Endothelial cell of umbilical vein (primary cell): ENCODE measurements around the gene SHISA8. TPM values are rescaled to one million over a fixed set of nuclear protein-coding genes. Genes with fewer than 3 reads are reported as not detected.

Experiments used
- BruUV-seq: library from RNA; stranded (reverse); fragments of 400-500 nt; replicated peaks from 2 replicates; lab custom pipeline; 2021; lab: Mats Ljungman, UMichigan
- CTCF ChIA-PET: fragments of 300-600, 350-600 bp; sonication (Branson Sonifier 250); formaldehyde crosslinking; loops from one replicate; lab custom pipeline; 2021; ENCODE audit warnings: antibody characterized with exemption, inconsistent platforms; lab: Charles Lee
- POLR2A ChIA-PET: fragments of 300-600, 350-600 bp; sonication (Branson Sonifier 250); formaldehyde crosslinking; loops from one replicate; lab custom pipeline; 2021; ENCODE audit warnings: antibody characterized with exemption, inconsistent platforms; lab: Charles Lee
- DNase-seq: peaks from one replicate; pipeline ENCODE4 v3.0.0-alpha.2; 2011; ENCODE audit warnings: low read depth, low spot score
- FAIRE-seq: peaks from 2 replicates; lab custom pipeline; 2011; peaks lifted over from hg19 to GRCh38; lab: Jason Lieb, UNC
- H2AFZ ChIP-seq: 2 replicates; pipeline ENCODE4 v1.6.0; 2012; ENCODE audit warnings: low read depth, low read length, control low read depth, inconsistent platforms
- H3K27ac ChIP-seq: 2 replicates; pipeline ENCODE4 v1.5.1; 2011; ENCODE audit warnings: low read depth, mild to moderate bottlenecking, control low read depth, low read length, moderate library complexity; ENCODE audit not compliant: insufficient read depth
- H3K27me3 ChIP-seq, 2 experiments: 2 replicates each; pipeline versions ENCODE4 v1.6.0 to v1.6.1; 2011; ENCODE audit warnings: low read length in 2 of 2, mixed read lengths in 1 of 2; ENCODE audit not compliant: control insufficient read depth in 2 of 2, insufficient read depth in 2 of 2
- H3K36me3 ChIP-seq, 2 experiments: 2 replicates in 1 of 2; 3 replicates in 1 of 2; pipeline ENCODE4 v1.5.1; 2011; ENCODE audit warnings: low read length in 2 of 2, mild to moderate bottlenecking in 1 of 2, moderate library complexity in 1 of 2; ENCODE audit not compliant: control insufficient read depth in 2 of 2, insufficient read depth in 2 of 2; ENCODE audit errors: extremely low read depth in 1 of 2
- H3K4me1 ChIP-seq: 3 replicates; pipeline ENCODE4 v1.5.1; 2011; ENCODE audit warnings: mild to moderate bottlenecking, low read length; ENCODE audit not compliant: control insufficient read depth, insufficient read depth; ENCODE audit errors: extremely low read depth
- H3K4me2 ChIP-seq: 2 replicates; pipeline ENCODE4 v1.6.1; 2011; ENCODE audit warnings: low read length, control low read depth, mixed read lengths; ENCODE audit not compliant: insufficient read depth
- H3K4me3 ChIP-seq, 3 experiments: fragments of 200-600 bp in 1 of 3; sonication (generic), shearing (Covaris generic) in 1 of 3; replicated peaks in 1 of 3; 2 replicates each; pipeline ENCODE4 v1.5.1; 2011 to 2016; ENCODE audit warnings: control low read depth in 3 of 3, low read length in 3 of 3, mild to moderate bottlenecking in 2 of 3, inconsistent platforms in 1 of 3, low read depth in 1 of 3, moderate library complexity in 1 of 3; ENCODE audit not compliant: insufficient read depth in 1 of 3
- H3K79me2 ChIP-seq: 2 replicates; pipeline ENCODE4 v1.6.0; 2012; ENCODE audit warnings: low read length, inconsistent platforms; ENCODE audit not compliant: control insufficient read depth, insufficient read depth
- H3K9ac ChIP-seq: replicated peaks from 2 replicates; pipeline ENCODE3; 2011; ENCODE audit warnings: low read length, control low read depth; ENCODE audit not compliant: insufficient read depth; ENCODE audit errors: extremely low read depth
- H3K9me1 ChIP-seq: replicated peaks from 3 replicates; pipeline ENCODE4 v1.6.0; 2011; ENCODE audit warnings: mild to moderate bottlenecking, low read length; ENCODE audit not compliant: control insufficient read depth, insufficient read depth; ENCODE audit errors: extremely low read depth
- H3K9me3 ChIP-seq: replicated peaks from 2 replicates; pipeline ENCODE4 v1.5.1; 2012; ENCODE audit warnings: low read length, inconsistent platforms; ENCODE audit not compliant: control insufficient read depth, insufficient read depth
- H4K20me1 ChIP-seq: replicated peaks from 2 replicates; pipeline ENCODE3; 2011; ENCODE audit warnings: mild to moderate bottlenecking, low read length; ENCODE audit not compliant: control insufficient read depth, insufficient read depth; ENCODE audit errors: extremely low read depth
- EZH2 ChIP-seq: IDR thresholded peaks from 2 replicates; pipeline ENCODE4 v1.6.1; 2012; ENCODE audit warnings: borderline replicate concordance, low read depth, mild to moderate bottlenecking, moderate library complexity, low read length, inconsistent platforms; ENCODE audit not compliant: severe bottlenecking
- JUN ChIP-seq: IDR thresholded peaks from 2 replicates; pipeline ENCODE4 v1.6.1; 2011; ENCODE audit warnings: borderline replicate concordance, low read depth; ENCODE audit not compliant: insufficient read length, insufficient read depth
- POLR2A ChIP-seq: IDR thresholded peaks from 2 replicates; pipeline ENCODE4 v1.6.1; 2012; ENCODE audit warnings: low read depth, mild to moderate bottlenecking, control low read depth, low read length
- dilution Hi-C: fragments of 300-500 bp; cut with MboI; formaldehyde crosslinking; loops from one replicate; pipeline ENCODE4 v1.15.0; 2019; ENCODE audit warnings: low sequenced_read_pairs; ENCODE audit not compliant: extremely low pct_ligation_motif_present
- intact Hi-C: fragments of 100-400 bp; cut with micrococcal nuclease; formaldehyde crosslinking; loops from one replicate; pipeline ENCODE4 v1.10.0; 2022
- polyA plus RNA-seq, 4 experiments: library from polyadenylated mRNA; depleted of rRNA in 3 of 4; stranded (reverse) in 3 of 4; unstranded in 1 of 4; fragments of >200 nt; gene quantifications; 2 replicates each; pipeline versions ENCODE4 v1.2.1 to v1.2.3, GENCODE V29; 2011 to 2012; ENCODE audit warnings: missing spikeins in 1 of 4
- total RNA-seq: library from RNA; stranded (reverse); gene quantifications from 2 replicates; pipeline ENCODE4 v1.2.3, GENCODE V29; 2021
- TF ChIP-seq, protein P1 (sequence below), 2 donors: IDR thresholded peaks; 1 replicate in 1 of 2; 2 replicates in 1 of 2; pipeline ENCODE4 v1.5.1; 2011; ENCODE audit warnings: low read length in 2 of 2, mild to moderate bottlenecking in 2 of 2, moderate library complexity in 2 of 2, control low read depth in 1 of 2, inconsistent platforms in 1 of 2, low read depth in 1 of 2; ENCODE audit not compliant: insufficient read depth in 1 of 2; ENCODE audit errors: extremely low read depth in 1 of 2
- TF ChIP-seq, protein P2 (sequence below): IDR thresholded peaks from 2 replicates; pipeline ENCODE4 v1.6.1; 2011; ENCODE audit not compliant: insufficient read depth, insufficient read length

SHISA8 gene
- total and polyA plus RNA-seq, 2 donors (not counting 3 experiments of a cell fraction or from before 2014, with no cell fraction given): not detected

GRCh38 chr22:41914611-41915034 lies 251 bp downstream of the SHISA8 start:
- H3K79me2 ChIP-seq: no peaks in the 10 kb centered on the region
- H4K20me1 ChIP-seq: no peaks in the 10 kb centered on the region
- no peak overlapping the region for H3K4me2 ChIP-seq
- BruUV-seq: no TSS peak
- POLR2A ChIA-PET: no interaction called here
- no peaks in the 10 kb centered on the region for H3K36me3 ChIP-seq
- dilution Hi-C loops: no loop called here
- no peak for DNase-seq
- peaks cover 53 to 70% of the 10 kb centered on the region in 2 experiments for H3K27me3 ChIP-seq
- no peak for FAIRE-seq
- no peaks in the 10 kb centered on the region for H3K9me1 ChIP-seq
- H3K9me3 ChIP-seq: no peaks in the 10 kb centered on the region
- no peak overlapping the region for H3K4me3 ChIP-seq
- no peak overlapping the region for H3K9ac ChIP-seq
- peaks cover 15% of the 10 kb centered on the region for H3K4me1 ChIP-seq
- TF ChIP-seq POLR2A (no peak), EZH2 (peak; percentile 98), JUN (no peak)
- TF ChIP-seq, protein P1, sequence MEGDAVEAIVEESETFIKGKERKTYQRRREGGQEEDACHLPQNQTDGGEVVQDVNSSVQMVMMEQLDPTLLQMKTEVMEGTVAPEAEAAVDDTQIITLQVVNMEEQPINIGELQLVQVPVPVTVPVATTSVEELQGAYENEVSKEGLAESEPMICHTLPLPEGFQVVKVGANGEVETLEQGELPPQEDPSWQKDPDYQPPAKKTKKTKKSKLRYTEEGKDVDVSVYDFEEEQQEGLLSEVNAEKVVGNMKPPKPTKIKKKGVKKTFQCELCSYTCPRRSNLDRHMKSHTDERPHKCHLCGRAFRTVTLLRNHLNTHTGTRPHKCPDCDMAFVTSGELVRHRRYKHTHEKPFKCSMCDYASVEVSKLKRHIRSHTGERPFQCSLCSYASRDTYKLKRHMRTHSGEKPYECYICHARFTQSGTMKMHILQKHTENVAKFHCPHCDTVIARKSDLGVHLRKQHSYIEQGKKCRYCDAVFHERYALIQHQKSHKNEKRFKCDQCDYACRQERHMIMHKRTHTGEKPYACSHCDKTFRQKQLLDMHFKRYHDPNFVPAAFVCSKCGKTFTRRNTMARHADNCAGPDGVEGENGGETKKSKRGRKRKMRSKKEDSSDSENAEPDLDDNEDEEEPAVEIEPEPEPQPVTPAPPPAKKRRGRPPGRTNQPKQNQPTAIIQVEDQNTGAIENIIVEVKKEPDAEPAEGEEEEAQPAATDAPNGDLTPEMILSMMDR (IDR thresholded peaks at IDR 0.05; ENCODE audit: extremely low read depth in 1 of 2, insufficient read depth in 1 of 2, low read depth in 1 of 2, low read length in 2 of 2): no peak
- TF ChIP-seq, protein P2, sequence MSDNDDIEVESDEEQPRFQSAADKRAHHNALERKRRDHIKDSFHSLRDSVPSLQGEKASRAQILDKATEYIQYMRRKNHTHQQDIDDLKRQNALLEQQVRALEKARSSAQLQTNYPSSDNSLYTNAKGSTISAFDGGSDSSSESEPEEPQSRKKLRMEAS: no peak
- no peak overlapping the region for H3K27ac ChIP-seq
- CTCF ChIA-PET: interaction anchor here (0.6 to 2.1 kb wide), 4 partner anchors 9 to 198 kb away, joined by 3 to 9 read pairs (median 6); no protein-coding TSS in a partner anchor
- H2AFZ ChIP-seq: no peak overlapping the region
- intact Hi-C loops: no loop called here
